Heart left ventricle (tissue), 16 donors: ENCODE data around the gene VEGFB. TPM values are rescaled to one million over a fixed set of nuclear protein-coding genes. Genes with fewer than 3 reads are reported as not detected.

ENCODE experiments used
- ATAC-seq, 4 donors: fragments of 200-7000 bp; cut with Tn5 transposase; one replicate each; pipeline ENCODE4 v1.9.1; 2020 to 2022; ENCODE audit warnings: moderate library complexity in 4 of 4, mild to moderate bottlenecking in 3 of 4, moderate number of reproducible peaks in 1 of 4
- DNase-seq, 5 donors: peaks; one replicate each; pipeline ENCODE4 v3.0.0-alpha.2; 2020
- H3K27ac ChIP-seq, 12 donors: fragments of 200-600 bp; sonication (generic) in 4 of 12; one replicate each; pipeline versions ENCODE4 v1.5.0 to v1.8.0; 2016 to 2022; ENCODE audit warnings: mild to moderate bottlenecking in 2 of 12
- H3K27me3 ChIP-seq, 9 donors: fragments of 200-600 bp; sonication (generic) in 2 of 9; one replicate each; pipeline versions ENCODE4 v1.5.1 to v1.8.0; 2016 to 2022; ENCODE audit warnings: mild to moderate bottlenecking in 3 of 9
- H3K36me3 ChIP-seq, 9 donors: fragments of 200-600 bp; sonication (generic) in 2 of 9; one replicate each; pipeline versions ENCODE4 v1.5.0 to v1.8.0; 2018 to 2022; ENCODE audit warnings: mild to moderate bottlenecking in 2 of 9
- H3K4me1 ChIP-seq, 12 donors: fragments of 200-600 bp; sonication (generic) in 4 of 12; one replicate each; pipeline versions ENCODE4 v1.5.0 to v1.8.0; 2016 to 2022; ENCODE audit warnings: mild to moderate bottlenecking in 3 of 12
- H3K4me3 ChIP-seq, 12 donors: fragments of 200-600 bp; sonication (generic) in 4 of 12; one replicate each; pipeline versions ENCODE4 v1.5.0 to v1.8.0; 2017 to 2022; ENCODE audit warnings: mild to moderate bottlenecking in 9 of 12, moderate library complexity in 4 of 12
- H3K9me3 ChIP-seq, 12 donors: fragments of 200-600 bp; sonication (generic) in 4 of 12; one replicate each; pipeline versions ENCODE4 v1.5.0 to v1.8.0; 2016 to 2022; ENCODE audit warnings: mild to moderate bottlenecking in 1 of 12
- POLR2A ChIP-seq, 2 donors: fragments of 450-650 bp; IDR thresholded peaks; one replicate each; pipeline ENCODE4 v1.6.1; 2017; ENCODE audit warnings: antibody characterized with exemption in 2 of 2, mild to moderate bottlenecking in 2 of 2, moderate library complexity in 2 of 2
- WGBS, 4 donors: extraction: QIAGEN DNeasy Blood & Tissue Kit in 2 of 4; methylation state at CpG; one replicate each; pipeline versions ENCODE4 v1.1.5 to v1.1.7; 2013 to 2018; 5-methylcytosine and 5-hydroxymethylcytosine counted together
- intact Hi-C, 10 donors: fragments of 100-400 bp; cut with DNase I; formaldehyde crosslinking; loops; one replicate each; pipeline versions ENCODE4 v1.11.1 to v1.14.2; 2022
- polyA plus RNA-seq, 2 donors: library from polyadenylated mRNA; stranded (reverse); fragments of 200-250 nt; gene quantifications; one replicate each; pipeline ENCODE4 v1.2.3, GENCODE V29; 2013
- total RNA-seq, 9 donors: library from RNA; depleted of rRNA in 2 of 9; stranded (reverse); fragments of >200 nt in 2 of 9; fragmentation: NEBNext Ultra II Directional in 3 of 9; extraction: Animal tissue kit (Norgen Biotek cat#: 25700) in 3 of 9; gene quantifications; one replicate each; pipeline versions ENCODE4 v1.1.0 to v1.2.4, GENCODE V29; 2016 to 2023
- TF ChIP-seq, protein P1 (sequence below), 12 donors: fragments of 200-600 bp; sonication (generic) in 4 of 12; IDR thresholded peaks; one replicate each; pipeline versions ENCODE4 v1.5.0 to v1.8.0; 2018 to 2022; ENCODE audit warnings: antibody characterized with exemption in 12 of 12, mild to moderate bottlenecking in 5 of 12
- donor health status: ischemic (EF 13 %, LVEDD 7.1; RV severe dilation, severe dysfunction).
- donor health status: healthy with polysubstance abuse.
- donor health status: DM: no; HTN: yes; CAD: no.
- donor health status: DM: no; HTN: no; CAD: no.
- donor health status: ischemic (EF 25% LVEDD 6.9; RV normal size, moderate dysfunction).
- donor health status: ischemic (EF 25% LVEDD 5.7; RV mildly dilated, moderate dysfunction).
- donor health status: healthy.
- donor health status: DM: yes; HTN: yes; CAD: no.
- donor health status: ischemic (EF 35%, LVEDD 5.7; RV mildly dilated, moderate dysfunction).
- donor health status: nonischemic (EF 11% LVEDD 7.7; RV severe dilation, severe dysfunction).
- donor health status: DM: yes; HTN: yes; CAD: no.
- donor health status: PGD.
- donor health status: ischemic (EF 29% LVEDD 5.4; RV normal size, mild dysfunction).
- donor health status: nonischemic (EF 23%, LVEDD 6.1; RV moderate dilation, normal function).

The VEGFB gene
- total and polyA plus RNA-seq, 11 donors: 127 to 332 (median 241) TPM

DNA sequence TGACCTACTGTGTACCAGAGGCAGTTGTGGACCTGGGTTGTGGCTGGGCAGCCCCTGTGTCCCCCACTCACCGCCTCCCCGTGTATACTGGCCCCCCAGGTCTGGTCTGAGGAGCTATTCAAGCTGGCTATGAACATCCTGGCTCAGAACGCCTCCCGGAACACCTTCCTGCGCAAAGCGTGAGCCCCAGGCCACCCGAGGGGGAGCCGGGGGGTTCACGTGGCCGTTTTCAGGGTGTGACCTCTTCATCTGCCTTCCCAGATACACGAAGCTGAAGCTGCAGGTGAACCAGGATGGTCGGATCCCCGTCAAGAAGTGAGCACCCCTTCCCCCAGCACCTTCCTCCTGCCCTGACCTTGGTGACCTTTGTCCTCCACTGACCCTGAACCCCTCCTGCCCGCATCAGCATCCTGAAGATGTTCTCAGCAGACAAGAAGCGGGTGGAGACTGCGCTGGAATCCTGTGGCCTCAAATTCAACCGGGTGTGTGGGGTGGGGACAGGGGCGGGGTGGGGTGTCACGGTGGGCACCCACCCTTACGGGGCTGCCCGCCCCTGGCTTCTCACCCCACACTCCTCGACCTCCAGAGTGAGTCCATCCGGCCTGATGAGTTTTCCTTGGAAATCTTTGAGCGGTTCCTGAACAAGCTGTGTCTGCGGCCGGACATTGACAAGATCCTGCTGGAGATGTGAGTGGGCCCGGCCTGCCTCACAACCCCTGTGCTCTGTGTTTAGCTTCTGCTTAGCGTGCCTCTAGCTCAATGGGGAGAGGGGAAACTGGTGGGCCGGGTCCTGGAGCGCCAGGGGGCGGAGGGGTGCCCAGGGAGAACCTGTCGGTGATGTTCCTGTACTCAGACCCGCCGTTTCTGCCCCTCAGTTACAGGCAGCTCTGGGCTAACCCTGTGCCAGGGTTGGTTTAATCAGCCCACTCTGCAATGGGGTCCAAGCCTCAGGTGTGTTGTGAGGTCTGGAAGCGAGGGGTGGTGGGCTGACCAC lies 21.0 kb downstream of the VEGFB start:
- Histone ChIP-seq H3K4me3 (no peak overlapping the region), H3K36me3 (peaks cover 0 to 62% (median 50%) of the 10 kb centered on the region in 9 donors), H3K9me3 (no peaks in the 10 kb centered on the region), H3K27ac (no peak overlapping the region), H3K4me1 (peaks cover 5 to 38% (median 25%) of the 10 kb centered on the region in 12 donors), H3K27me3 (no peaks in the 10 kb centered on the region)
- ATAC-seq (no peak), DNase-seq (no peak)
- TF ChIP-seq POLR2A (IDR thresholded peaks at IDR 0.05): no peak
- TF ChIP-seq, protein P1, sequence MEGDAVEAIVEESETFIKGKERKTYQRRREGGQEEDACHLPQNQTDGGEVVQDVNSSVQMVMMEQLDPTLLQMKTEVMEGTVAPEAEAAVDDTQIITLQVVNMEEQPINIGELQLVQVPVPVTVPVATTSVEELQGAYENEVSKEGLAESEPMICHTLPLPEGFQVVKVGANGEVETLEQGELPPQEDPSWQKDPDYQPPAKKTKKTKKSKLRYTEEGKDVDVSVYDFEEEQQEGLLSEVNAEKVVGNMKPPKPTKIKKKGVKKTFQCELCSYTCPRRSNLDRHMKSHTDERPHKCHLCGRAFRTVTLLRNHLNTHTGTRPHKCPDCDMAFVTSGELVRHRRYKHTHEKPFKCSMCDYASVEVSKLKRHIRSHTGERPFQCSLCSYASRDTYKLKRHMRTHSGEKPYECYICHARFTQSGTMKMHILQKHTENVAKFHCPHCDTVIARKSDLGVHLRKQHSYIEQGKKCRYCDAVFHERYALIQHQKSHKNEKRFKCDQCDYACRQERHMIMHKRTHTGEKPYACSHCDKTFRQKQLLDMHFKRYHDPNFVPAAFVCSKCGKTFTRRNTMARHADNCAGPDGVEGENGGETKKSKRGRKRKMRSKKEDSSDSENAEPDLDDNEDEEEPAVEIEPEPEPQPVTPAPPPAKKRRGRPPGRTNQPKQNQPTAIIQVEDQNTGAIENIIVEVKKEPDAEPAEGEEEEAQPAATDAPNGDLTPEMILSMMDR (IDR thresholded peaks at IDR 0.05): no peak
- intact Hi-C loops: loop anchor here in 2 of 10 donors (5.0 to 10.0 kb wide), 2 partner anchors 42 to 49 kb away; partner anchors contain the start of genes CATSPERZ (in 1 of the 2) and ESRRA (in 1 of the 2)
- WGBS, 4 donors: 90 to 94% (median 91%) methylated on average over 32 to 35 of the region's 35 CpGs

DNA sequence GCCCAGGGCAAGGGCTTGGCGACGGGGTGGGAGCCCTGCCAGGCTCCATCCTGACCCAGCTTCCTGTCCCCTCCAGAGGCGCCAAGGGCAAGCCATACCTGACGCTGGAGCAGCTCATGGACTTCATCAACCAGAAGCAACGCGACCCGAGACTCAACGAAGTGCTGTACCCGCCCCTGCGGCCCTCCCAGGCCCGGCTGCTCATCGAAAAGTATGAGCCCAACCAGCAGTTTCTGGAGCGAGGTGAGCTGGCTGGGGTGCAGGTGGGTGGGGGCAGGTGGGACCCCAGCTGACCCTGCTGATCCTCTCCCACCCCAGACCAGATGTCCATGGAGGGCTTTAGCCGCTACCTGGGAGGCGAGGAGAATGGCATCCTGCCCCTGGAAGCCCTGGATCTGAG lies 21.9 kb downstream of the VEGFB start:
- no peak for ATAC-seq
- H3K27ac ChIP-seq: no peak overlapping the region
- peaks cover 0 to 30% (median 19%) of the 10 kb centered on the region in 12 donors for H3K4me1 ChIP-seq
- no peak for DNase-seq
- no peaks in the 10 kb centered on the region for H3K27me3 ChIP-seq
- H3K9me3 ChIP-seq: no peaks in the 10 kb centered on the region
- no peak for TF ChIP-seq POLR2A (IDR thresholded peaks at IDR 0.05)
- TF ChIP-seq, protein P1 (IDR thresholded peaks at IDR 0.05): no peak
- intact Hi-C loops: loop anchor here in 2 of 10 donors (5.0 to 10.0 kb wide), 2 partner anchors 41 to 49 kb away; partner anchors contain the start of genes CATSPERZ (in 1 of the 2) and ESRRA (in 1 of the 2)
- WGBS, 4 donors: 86 to 89% (median 86%) methylated on average over 14 to 15 of the region's 15 CpGs
- no peak overlapping the region for H3K4me3 ChIP-seq
- H3K36me3 ChIP-seq: peaks cover 0 to 70% (median 53%) of the 10 kb centered on the region in 9 donors

DNA sequence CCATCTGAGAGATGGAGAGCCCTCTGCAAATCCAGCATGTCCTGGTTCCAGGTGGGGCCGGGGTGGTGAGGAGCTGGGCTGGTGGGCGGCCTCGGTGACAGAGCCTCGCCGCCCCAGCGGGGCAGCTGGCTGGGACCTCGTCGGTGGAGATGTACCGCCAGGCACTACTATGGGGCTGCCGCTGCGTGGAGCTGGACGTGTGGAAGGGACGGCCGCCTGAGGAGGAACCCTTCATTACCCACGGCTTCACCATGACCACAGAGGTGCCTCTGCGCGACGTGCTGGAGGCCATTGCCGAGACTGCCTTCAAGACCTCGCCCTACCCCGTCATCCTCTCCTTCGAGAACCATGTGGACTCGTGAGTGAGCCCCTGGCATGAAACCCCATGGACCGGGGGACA lies 24.0 kb downstream of the VEGFB start:
- H3K36me3 ChIP-seq: peaks cover 0 to 91% (median 74%) of the 10 kb centered on the region in 9 donors
- no peak overlapping the region for H3K4me3 ChIP-seq
- TF ChIP-seq, protein P1 (IDR thresholded peaks at IDR 0.05): no peak
- TF ChIP-seq POLR2A (IDR thresholded peaks at IDR 0.05): no peak
- WGBS, 4 donors: 91 to 94% (median 92%) methylated on average over 21 to 24 of the region's 24 CpGs
- ATAC-seq (no peak), DNase-seq (no peak)
- H3K27me3 ChIP-seq: no peaks in the 10 kb centered on the region
- intact Hi-C loops: loop anchor here in 2 of 10 donors (5.0 to 10.0 kb wide), 2 partner anchors 39 to 46 kb away; partner anchors contain the start of genes CATSPERZ (in 1 of the 2) and ESRRA (in 1 of the 2)
- peaks cover 0 to 11% (median 5%) of the 10 kb centered on the region in 12 donors for H3K4me1 ChIP-seq
- no peaks in the 10 kb centered on the region for H3K9me3 ChIP-seq
- H3K27ac ChIP-seq: no peak overlapping the region
